ENCODE results near the gene FAM20C. TPM values are rescaled to one million over a fixed set of nuclear protein-coding genes. Genes with fewer than 3 reads are reported as not detected.

Gene FAM20C
- total RNA-seq, 2 donors from 2014 or later = 32.5 to 106 TPM

DNA sequence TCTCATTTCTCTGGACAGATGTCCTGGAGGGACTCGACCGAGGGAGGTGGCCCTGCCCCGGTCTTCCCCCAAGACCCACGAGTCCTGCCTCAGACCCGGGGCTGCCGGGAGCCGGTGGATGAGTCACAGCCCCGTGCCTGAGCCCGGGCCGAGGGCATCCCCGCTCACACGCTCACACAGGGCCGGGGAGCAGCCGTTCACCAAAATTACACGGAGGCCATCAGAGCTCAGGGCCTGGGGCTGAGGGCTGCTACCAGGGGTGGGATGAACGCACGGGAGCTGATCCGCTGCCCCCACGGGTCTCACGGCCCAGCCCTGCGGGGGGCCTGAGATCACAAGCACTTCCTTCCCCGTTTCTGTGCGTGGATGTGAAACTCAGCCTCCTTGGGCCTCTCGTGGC lies 17.5 kb downstream of the FAM20C start:
- Histone ChIP-seq H3K4me1 (ENCODE audit: control insufficient read depth in 1 of 2, low read depth in 2 of 2) (peaks cover 0 to 6% of the 10 kb centered on the region in 2 donors), H3K27me3 (replicated peaks; ENCODE audit: insufficient read depth) (no peaks in the 10 kb centered on the region), H3K36me3 (peaks cover 30% of the 10 kb centered on the region), H3K9me3 (no peaks in the 10 kb centered on the region), H3K27ac (no peak overlapping the region), H3K4me3 (no peak overlapping the region)
- DNase-seq (ENCODE audit: low spot score) = no peak
- ATAC-seq (ENCODE audit: insufficient number of reproducible peaks, low FRiP score, low read depth) = no peak
- TF ChIP-seq, protein P1, sequence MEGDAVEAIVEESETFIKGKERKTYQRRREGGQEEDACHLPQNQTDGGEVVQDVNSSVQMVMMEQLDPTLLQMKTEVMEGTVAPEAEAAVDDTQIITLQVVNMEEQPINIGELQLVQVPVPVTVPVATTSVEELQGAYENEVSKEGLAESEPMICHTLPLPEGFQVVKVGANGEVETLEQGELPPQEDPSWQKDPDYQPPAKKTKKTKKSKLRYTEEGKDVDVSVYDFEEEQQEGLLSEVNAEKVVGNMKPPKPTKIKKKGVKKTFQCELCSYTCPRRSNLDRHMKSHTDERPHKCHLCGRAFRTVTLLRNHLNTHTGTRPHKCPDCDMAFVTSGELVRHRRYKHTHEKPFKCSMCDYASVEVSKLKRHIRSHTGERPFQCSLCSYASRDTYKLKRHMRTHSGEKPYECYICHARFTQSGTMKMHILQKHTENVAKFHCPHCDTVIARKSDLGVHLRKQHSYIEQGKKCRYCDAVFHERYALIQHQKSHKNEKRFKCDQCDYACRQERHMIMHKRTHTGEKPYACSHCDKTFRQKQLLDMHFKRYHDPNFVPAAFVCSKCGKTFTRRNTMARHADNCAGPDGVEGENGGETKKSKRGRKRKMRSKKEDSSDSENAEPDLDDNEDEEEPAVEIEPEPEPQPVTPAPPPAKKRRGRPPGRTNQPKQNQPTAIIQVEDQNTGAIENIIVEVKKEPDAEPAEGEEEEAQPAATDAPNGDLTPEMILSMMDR (IDR thresholded peaks at IDR 0.05) = no peak

DNA sequence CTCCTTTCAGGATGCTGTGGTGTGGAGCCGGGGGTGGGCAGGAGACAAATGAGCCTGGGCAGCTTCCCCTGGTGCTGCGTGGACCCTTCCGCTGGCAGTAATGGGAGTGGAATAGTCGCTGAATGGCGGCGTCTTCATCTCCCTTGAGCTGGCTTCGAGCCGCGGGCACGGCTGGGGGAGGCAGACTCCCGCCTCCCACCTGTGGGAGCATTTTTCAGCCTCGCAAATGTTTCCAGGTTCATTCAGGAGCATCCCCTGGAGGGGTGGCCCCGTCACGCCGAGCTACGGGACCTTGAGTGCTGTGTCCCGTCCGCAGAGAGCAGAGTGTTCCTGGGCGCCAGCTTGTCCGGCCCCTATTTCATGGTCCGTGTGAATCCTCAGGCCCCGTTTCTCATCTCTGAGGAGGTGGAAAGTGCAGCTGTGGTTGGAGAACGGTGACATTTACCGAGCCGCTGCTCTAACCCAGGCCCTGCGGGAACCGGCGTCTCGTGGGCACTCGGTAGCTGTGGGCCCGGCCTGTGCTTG lies 18.1 kb downstream of the FAM20C start:
- H3K27ac ChIP-seq = no peak overlapping the region
- H3K27me3 ChIP-seq (replicated peaks; ENCODE audit: insufficient read depth) = no peaks in the 10 kb centered on the region
- H3K4me3 ChIP-seq = no peak overlapping the region
- no peak for DNase-seq (ENCODE audit: low spot score)
- H3K36me3 ChIP-seq = peaks cover 27% of the 10 kb centered on the region
- TF ChIP-seq, protein P1 (IDR thresholded peaks at IDR 0.05) = no peak
- no peaks in the 10 kb centered on the region for H3K9me3 ChIP-seq
- H3K4me1 ChIP-seq (ENCODE audit: control insufficient read depth in 1 of 2, low read depth in 2 of 2) = peaks cover 0 to 6% of the 10 kb centered on the region in 2 donors
- no peak for ATAC-seq (ENCODE audit: insufficient number of reproducible peaks, low FRiP score, low read depth)

DNA sequence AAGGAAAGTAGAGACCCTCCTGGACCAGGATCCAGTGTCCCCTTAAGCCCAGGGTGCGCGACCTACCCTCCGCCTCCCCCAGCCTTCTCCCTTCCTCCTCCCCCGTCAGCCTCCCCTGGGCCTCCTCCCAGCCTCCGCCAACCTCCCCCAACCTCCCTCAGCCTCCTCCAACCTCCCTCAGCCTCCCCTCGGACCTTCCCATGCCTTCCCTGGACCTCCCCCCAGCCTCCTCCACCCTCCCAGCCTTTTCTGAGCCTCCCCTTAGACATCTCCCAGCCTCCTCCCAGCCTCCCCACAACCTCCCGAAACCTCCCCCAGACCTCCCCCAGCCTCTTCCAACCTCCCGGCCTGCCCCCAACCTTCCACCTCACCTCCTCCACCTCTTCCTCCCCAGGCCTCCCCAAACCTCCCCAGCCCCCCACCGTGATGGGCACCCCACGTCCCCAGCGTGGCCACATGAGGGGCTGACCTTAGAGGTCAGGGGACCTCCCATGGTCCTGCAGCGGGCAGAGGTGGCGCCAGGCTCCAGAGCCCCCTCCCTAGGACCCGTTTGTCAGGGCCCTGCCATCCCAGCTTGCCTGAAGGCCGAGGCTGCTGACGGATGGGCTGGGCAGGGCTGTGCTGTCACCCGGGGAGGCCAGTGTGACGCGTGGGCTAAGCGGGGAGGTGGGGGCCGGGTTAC lies 18.8 kb downstream of the FAM20C start:
- DNase-seq (ENCODE audit: low spot score) (no peak), ATAC-seq (ENCODE audit: insufficient number of reproducible peaks, low FRiP score, low read depth) (no peak)
- H3K4me3 ChIP-seq = no peak overlapping the region
- no peak overlapping the region for H3K27ac ChIP-seq
- peaks cover 21% of the 10 kb centered on the region for H3K36me3 ChIP-seq
- H3K27me3 ChIP-seq (replicated peaks; ENCODE audit: insufficient read depth) = no peaks in the 10 kb centered on the region
- TF ChIP-seq, protein P1 (IDR thresholded peaks at IDR 0.05) = no peak
- peaks cover 0 to 6% of the 10 kb centered on the region in 2 donors for H3K4me1 ChIP-seq (ENCODE audit: control insufficient read depth in 1 of 2, low read depth in 2 of 2)
- no peaks in the 10 kb centered on the region for H3K9me3 ChIP-seq

DNA sequence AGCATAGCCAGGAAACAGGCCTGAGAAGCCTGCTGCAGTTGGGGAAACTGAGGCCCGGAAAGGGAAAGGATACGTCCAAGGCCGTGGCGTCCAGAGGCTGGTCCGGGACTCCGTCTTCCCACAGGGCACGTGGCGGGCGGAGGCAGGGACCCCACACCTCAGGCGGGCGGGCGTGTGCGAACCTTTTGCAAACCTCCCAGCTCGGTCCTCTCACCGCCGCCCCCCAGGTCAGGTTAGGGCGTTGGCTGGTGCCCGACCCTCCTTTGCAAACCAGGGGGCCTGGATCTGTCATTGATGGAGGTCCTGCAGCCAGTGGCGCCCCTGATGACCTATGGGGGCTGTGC lies 19.3 kb downstream of the FAM20C start:
- no peak overlapping the region for H3K4me3 ChIP-seq
- no peaks in the 10 kb centered on the region for H3K9me3 ChIP-seq
- H3K27ac ChIP-seq = no peak overlapping the region
- H3K27me3 ChIP-seq (replicated peaks; ENCODE audit: insufficient read depth) = no peaks in the 10 kb centered on the region
- H3K36me3 ChIP-seq = peaks cover 18% of the 10 kb centered on the region
- DNase-seq (ENCODE audit: low spot score) (no peak), ATAC-seq (ENCODE audit: insufficient number of reproducible peaks, low FRiP score, low read depth) (no peak)
- TF ChIP-seq, protein P1 (IDR thresholded peaks at IDR 0.05) = no peak
- peaks cover 0 to 6% of the 10 kb centered on the region in 2 donors for H3K4me1 ChIP-seq (ENCODE audit: control insufficient read depth in 1 of 2, low read depth in 2 of 2)

DNA sequence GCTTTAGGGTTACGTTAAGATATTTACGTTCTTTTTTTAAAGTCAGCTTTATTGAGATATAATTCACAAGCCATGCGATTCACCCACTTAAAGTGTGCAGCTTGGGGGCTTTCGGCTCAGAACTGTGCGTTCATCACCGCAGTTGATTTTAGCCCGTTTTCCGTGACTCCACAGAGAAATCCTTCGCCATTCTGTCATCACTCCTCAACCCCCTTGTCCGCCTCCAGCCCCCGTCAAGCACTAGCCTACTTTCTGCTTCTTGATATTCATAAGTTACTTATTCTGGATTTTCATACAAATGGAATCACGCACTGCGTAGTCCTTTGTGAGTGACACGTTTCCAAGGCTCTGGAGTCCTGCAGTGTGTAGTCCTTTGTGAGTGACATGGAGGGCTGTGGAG lies 20.4 kb downstream of the FAM20C start:
- Histone ChIP-seq H3K4me1 (ENCODE audit: control insufficient read depth in 1 of 2, low read depth in 2 of 2) (peaks cover 0 to 6% of the 10 kb centered on the region in 2 donors), H3K36me3 (peaks cover 18% of the 10 kb centered on the region)
- TF ChIP-seq, protein P1 (IDR thresholded peaks at IDR 0.05) = no peak

More for the DNA sequence above, 20.4 kb downstream of the FAM20C start:
- Histone ChIP-seq H3K4me3 (no peak overlapping the region), H3K9me3 (no peaks in the 10 kb centered on the region), H3K27me3 (replicated peaks; ENCODE audit: insufficient read depth) (no peaks in the 10 kb centered on the region), H3K27ac (no peak overlapping the region)
- DNase-seq (ENCODE audit: low spot score) (no peak), ATAC-seq (ENCODE audit: insufficient number of reproducible peaks, low FRiP score, low read depth) (no peak)
